WTC11 (cell line): ENCODE measurements around the gene PDK2. TPM values are rescaled to one million over a fixed set of nuclear protein-coding genes. Genes with fewer than 3 reads are reported as not detected.

Experiments
- ATAC-seq: fragments of 200-7000 bp; cut with Tn5 transposase; 2 replicates; pipeline ENCODE4 v1.10.0; 2021; ENCODE audit warnings: mild to moderate bottlenecking, moderate library complexity
- CTCF ChIA-PET: fragments of 300-600 bp; sonication (Branson Sonifier 250); formaldehyde crosslinking; loops from one replicate; lab custom pipeline; 2021; ENCODE audit warnings: antibody characterized with exemption; lab: Charles Lee
- POLR2A ChIA-PET: fragments of 350-600 bp; sonication (Branson Sonifier 250); formaldehyde crosslinking; loops from one replicate; lab custom pipeline; 2021; ENCODE audit warnings: antibody characterized with exemption; lab: Charles Lee
- DNase-seq: peaks from one replicate; pipeline ENCODE4 v3.0.0; 2021; ENCODE audit warnings: low spot score
- H3K27ac Mint-ChIP-seq: 2 replicates; pipeline ENCODE4 v1.8.0; 2021; ENCODE audit warnings: mixed read lengths
- H3K27me3 Mint-ChIP-seq: 2 replicates; pipeline ENCODE4 v1.8.0; 2021; ENCODE audit warnings: low read depth, mild to moderate bottlenecking, moderate library complexity, mixed read lengths
- H3K36me3 Mint-ChIP-seq: 2 replicates; pipeline ENCODE4 v1.8.0; 2021; ENCODE audit warnings: mixed read lengths
- H3K4me1 Mint-ChIP-seq: 2 replicates; pipeline ENCODE4 v1.8.0; 2022; ENCODE audit warnings: mixed read lengths
- H3K4me3 Mint-ChIP-seq: 2 replicates; pipeline ENCODE4 v1.8.0; 2021; ENCODE audit warnings: mild to moderate bottlenecking, moderate library complexity, mixed read lengths
- H3K9me3 Mint-ChIP-seq: 2 replicates; pipeline ENCODE4 v1.8.0; 2021; ENCODE audit warnings: mixed read lengths
- EMX1 ChIP-seq: fragments of 250-450 bp; sonication (Bioruptor Pico); IDR thresholded peaks from 2 replicates; pipeline ENCODE4 v1.8.0; 2021; ENCODE audit warnings: mild to moderate bottlenecking
- ETV6 ChIP-seq: sonication (generic); formaldehyde crosslinking; IDR thresholded peaks from 2 replicates; pipeline ENCODE4 v1.8.1; 2022; ENCODE audit warnings: mild to moderate bottlenecking, missing genetic modification reagents
- FOXK1 ChIP-seq: sonication (generic); formaldehyde crosslinking; IDR thresholded peaks from 2 replicates; pipeline ENCODE4 v1.8.0; 2022; ENCODE audit warnings: mild to moderate bottlenecking, moderate library complexity, missing genetic modification reagents
- FOXP1 ChIP-seq: sonication (generic); formaldehyde crosslinking; IDR thresholded peaks from 2 replicates; pipeline ENCODE4 v1.8.0; 2022; ENCODE audit warnings: missing genetic modification reagents, mild to moderate bottlenecking, moderate library complexity, borderline replicate concordance
- GABPB1 ChIP-seq: sonication (generic); formaldehyde crosslinking; IDR thresholded peaks from 2 replicates; pipeline ENCODE4 v1.8.1; 2023; ENCODE audit warnings: mild to moderate bottlenecking, missing genetic modification reagents
- HMGA2 ChIP-seq: fragments of 250-450 bp; sonication (Bioruptor Pico); IDR thresholded peaks from 2 replicates; pipeline ENCODE4 v1.4.0; 2021; ENCODE audit warnings: mild to moderate bottlenecking, moderate library complexity
- MYBL2 ChIP-seq: sonication (generic); formaldehyde crosslinking; IDR thresholded peaks from 2 replicates; pipeline ENCODE4 v1.8.1; 2023; ENCODE audit warnings: mild to moderate bottlenecking, moderate library complexity, missing genetic modification reagents
- SP1 ChIP-seq: sonication (generic); formaldehyde crosslinking; conservative IDR thresholded peaks from 2 replicates; pipeline ENCODE4 v1.8.1; 2022; ENCODE audit warnings: missing genetic modification reagents
- TEAD4 ChIP-seq: sonication (generic); formaldehyde crosslinking; IDR thresholded peaks from 2 replicates; pipeline ENCODE4 v1.8.0; 2022; ENCODE audit warnings: mild to moderate bottlenecking, missing genetic modification reagents
- TP53 ChIP-seq: sonication (generic); formaldehyde crosslinking; IDR thresholded peaks from 2 replicates; pipeline ENCODE4 v1.8.1; 2023; ENCODE audit warnings: mild to moderate bottlenecking, missing genetic modification reagents
- ZBTB21 ChIP-seq: sonication (generic); formaldehyde crosslinking; IDR thresholded peaks from 2 replicates; pipeline ENCODE4 v1.8.1; 2023; ENCODE audit warnings: mild to moderate bottlenecking, missing genetic modification reagents, borderline replicate concordance
- ZNF121 ChIP-seq: sonication (generic); formaldehyde crosslinking; IDR thresholded peaks from 2 replicates; pipeline ENCODE4 v1.8.0; 2023; ENCODE audit warnings: missing genetic modification reagents
- ZNF138 ChIP-seq: sonication (generic); formaldehyde crosslinking; conservative IDR thresholded peaks from 2 replicates; pipeline ENCODE4 v1.8.1; 2022; ENCODE audit warnings: mild to moderate bottlenecking, moderate library complexity, missing genetic modification reagents
- ZNF232 ChIP-seq: sonication (generic); formaldehyde crosslinking; IDR thresholded peaks from 2 replicates; pipeline ENCODE4 v1.8.0; 2022; ENCODE audit warnings: mild to moderate bottlenecking, missing genetic modification reagents
- ZNF263 ChIP-seq: sonication (generic); formaldehyde crosslinking; IDR thresholded peaks from 2 replicates; pipeline ENCODE4 v1.8.1; 2022; ENCODE audit warnings: low read depth, mild to moderate bottlenecking, moderate library complexity, missing genetic modification reagents
- ZNF423 ChIP-seq: fragments of 250-450 bp; sonication (Bioruptor Pico); IDR thresholded peaks from 2 replicates; pipeline ENCODE4 v2.1.2; 2022; ENCODE audit warnings: mild to moderate bottlenecking, moderate library complexity
- total RNA-seq: library from RNA; stranded (reverse); gene quantifications from 3 replicates; pipeline ENCODE4 v1.2.3, GENCODE V29; 2021
- TF ChIP-seq, protein P1 (sequence below): sonication (generic); formaldehyde crosslinking; IDR thresholded peaks from 2 replicates; pipeline ENCODE4 v1.8.0; 2022; ENCODE audit warnings: missing genetic modification reagents
- TF ChIP-seq, protein P2 (sequence below): sonication (generic); formaldehyde crosslinking; IDR thresholded peaks from 2 replicates; pipeline ENCODE4 v1.8.0; 2022; ENCODE audit warnings: mild to moderate bottlenecking, missing genetic modification reagents
- TF ChIP-seq, protein P3 (sequence below): sonication (generic); formaldehyde crosslinking; IDR thresholded peaks from 2 replicates; pipeline ENCODE4 v1.8.0; 2023; ENCODE audit warnings: mild to moderate bottlenecking, missing genetic modification reagents
- TF ChIP-seq, protein P4 (sequence below): fragments of 250-450 bp; sonication (Bioruptor Pico); IDR thresholded peaks from 2 replicates; pipeline ENCODE4 v1.8.0; 2021; ENCODE audit warnings: mild to moderate bottlenecking

Gene PDK2
- total RNA-seq, 1 experiment from 2014 or later, result 16.6 TPM

DNA sequence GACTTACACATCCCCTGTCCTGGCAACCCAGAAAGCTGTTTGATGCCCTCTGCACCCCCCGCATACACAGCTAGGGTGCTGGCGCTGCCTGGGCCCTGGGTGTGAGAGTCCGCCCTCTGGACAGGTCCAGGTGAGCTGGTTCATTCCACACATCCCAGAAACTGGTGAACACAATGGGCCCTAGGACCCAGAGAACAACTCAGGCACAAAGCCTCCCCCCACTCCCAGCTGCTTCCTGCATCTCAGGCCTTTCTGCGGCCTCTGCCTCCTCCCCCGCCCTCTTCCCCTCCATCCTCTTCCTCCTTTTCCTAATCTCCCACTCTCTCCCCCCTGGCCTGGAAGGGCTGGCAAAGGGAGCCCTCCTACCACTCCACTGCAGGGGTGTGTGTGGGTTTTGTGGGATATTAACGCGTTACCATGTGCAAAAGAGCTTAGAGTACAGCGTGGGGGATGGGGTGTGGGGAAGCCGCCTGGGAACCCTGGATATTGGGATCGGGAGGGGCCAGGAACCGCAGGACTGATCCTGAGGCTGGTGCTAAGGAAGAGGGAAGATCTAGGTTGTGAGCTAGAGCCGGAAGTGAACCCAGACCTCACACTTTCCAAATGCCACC lies 56.9 kb downstream of the PDK2 start:
- POLR2A ChIA-PET, result interaction anchor here (1.1 to 1.9 kb wide), 3 partner anchors 9 to 51 kb away, joined by 3 to 22 read pairs (median 4); no protein-coding TSS in a partner anchor
- DNase-seq (peak; percentile 82), ATAC-seq (peak; percentile 66)
- no peak for TF ChIP-seq TEAD4 (CRISPR knock-in tag)
- peak; percentile 66; the same call in 1 of the 2 replicates for TF ChIP-seq FOXK1 (CRISPR knock-in tag)
- no peak for TF ChIP-seq ZNF263 (CRISPR knock-in tag)
- TF ChIP-seq ZBTB21 (CRISPR knock-in tag), result no peak
- TF ChIP-seq ZNF121, result peak; percentile 99
- no peak for TF ChIP-seq ZNF232
- TF ChIP-seq EMX1 (CRISPR knock-in tag), result no peak
- TF ChIP-seq FOXP1 (CRISPR knock-in tag), result 0 out of 2 replicates have a peak, but pooled peaks have one; percentile 15
- peak; percentile 70 for TF ChIP-seq SP1
- no peak for TF ChIP-seq MYBL2 (CRISPR knock-in tag)
- TF ChIP-seq, protein P1, sequence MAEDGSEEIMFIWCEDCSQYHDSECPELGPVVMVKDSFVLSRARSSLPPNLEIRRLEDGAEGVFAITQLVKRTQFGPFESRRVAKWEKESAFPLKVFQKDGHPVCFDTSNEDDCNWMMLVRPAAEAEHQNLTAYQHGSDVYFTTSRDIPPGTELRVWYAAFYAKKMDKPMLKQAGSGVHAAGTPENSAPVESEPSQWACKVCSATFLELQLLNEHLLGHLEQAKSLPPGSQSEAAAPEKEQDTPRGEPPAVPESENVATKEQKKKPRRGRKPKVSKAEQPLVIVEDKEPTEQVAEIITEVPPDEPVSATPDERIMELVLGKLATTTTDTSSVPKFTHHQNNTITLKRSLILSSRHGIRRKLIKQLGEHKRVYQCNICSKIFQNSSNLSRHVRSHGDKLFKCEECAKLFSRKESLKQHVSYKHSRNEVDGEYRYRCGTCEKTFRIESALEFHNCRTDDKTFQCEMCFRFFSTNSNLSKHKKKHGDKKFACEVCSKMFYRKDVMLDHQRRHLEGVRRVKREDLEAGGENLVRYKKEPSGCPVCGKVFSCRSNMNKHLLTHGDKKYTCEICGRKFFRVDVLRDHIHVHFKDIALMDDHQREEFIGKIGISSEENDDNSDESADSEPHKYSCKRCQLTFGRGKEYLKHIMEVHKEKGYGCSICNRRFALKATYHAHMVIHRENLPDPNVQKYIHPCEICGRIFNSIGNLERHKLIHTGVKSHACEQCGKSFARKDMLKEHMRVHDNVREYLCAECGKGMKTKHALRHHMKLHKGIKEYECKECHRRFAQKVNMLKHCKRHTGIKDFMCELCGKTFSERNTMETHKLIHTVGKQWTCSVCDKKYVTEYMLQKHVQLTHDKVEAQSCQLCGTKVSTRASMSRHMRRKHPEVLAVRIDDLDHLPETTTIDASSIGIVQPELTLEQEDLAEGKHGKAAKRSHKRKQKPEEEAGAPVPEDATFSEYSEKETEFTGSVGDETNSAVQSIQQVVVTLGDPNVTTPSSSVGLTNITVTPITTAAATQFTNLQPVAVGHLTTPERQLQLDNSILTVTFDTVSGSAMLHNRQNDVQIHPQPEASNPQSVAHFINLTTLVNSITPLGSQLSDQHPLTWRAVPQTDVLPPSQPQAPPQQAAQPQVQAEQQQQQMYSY (CRISPR knock-in tag), result peak; percentile 71; the same call in 1 of the 2 replicates
- TF ChIP-seq, protein P2, sequence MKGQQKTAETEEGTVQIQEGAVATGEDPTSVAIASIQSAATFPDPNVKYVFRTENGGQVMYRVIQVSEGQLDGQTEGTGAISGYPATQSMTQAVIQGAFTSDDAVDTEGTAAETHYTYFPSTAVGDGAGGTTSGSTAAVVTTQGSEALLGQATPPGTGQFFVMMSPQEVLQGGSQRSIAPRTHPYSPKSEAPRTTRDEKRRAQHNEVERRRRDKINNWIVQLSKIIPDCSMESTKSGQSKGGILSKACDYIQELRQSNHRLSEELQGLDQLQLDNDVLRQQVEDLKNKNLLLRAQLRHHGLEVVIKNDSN (CRISPR knock-in tag), result no peak
- TF ChIP-seq, protein P3, sequence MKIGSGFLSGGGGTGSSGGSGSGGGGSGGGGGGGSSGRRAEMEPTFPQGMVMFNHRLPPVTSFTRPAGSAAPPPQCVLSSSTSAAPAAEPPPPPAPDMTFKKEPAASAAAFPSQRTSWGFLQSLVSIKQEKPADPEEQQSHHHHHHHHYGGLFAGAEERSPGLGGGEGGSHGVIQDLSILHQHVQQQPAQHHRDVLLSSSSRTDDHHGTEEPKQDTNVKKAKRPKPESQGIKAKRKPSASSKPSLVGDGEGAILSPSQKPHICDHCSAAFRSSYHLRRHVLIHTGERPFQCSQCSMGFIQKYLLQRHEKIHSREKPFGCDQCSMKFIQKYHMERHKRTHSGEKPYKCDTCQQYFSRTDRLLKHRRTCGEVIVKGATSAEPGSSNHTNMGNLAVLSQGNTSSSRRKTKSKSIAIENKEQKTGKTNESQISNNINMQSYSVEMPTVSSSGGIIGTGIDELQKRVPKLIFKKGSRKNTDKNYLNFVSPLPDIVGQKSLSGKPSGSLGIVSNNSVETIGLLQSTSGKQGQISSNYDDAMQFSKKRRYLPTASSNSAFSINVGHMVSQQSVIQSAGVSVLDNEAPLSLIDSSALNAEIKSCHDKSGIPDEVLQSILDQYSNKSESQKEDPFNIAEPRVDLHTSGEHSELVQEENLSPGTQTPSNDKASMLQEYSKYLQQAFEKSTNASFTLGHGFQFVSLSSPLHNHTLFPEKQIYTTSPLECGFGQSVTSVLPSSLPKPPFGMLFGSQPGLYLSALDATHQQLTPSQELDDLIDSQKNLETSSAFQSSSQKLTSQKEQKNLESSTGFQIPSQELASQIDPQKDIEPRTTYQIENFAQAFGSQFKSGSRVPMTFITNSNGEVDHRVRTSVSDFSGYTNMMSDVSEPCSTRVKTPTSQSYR (CRISPR knock-in tag), result peak; percentile 88
- TF ChIP-seq GABPB1, result peak; percentile 51
- TF ChIP-seq ZNF423, result 0 out of 2 replicates have a peak, but pooled peaks have one; percentile 2
- Mint-ChIP-seq H3K27me3 (peaks cover 19% of the 10 kb centered on the region), H3K27ac (peak overlapping the region; percentile 70), H3K4me3 (peak overlapping the region; percentile 75), H3K4me1 (peaks cover 32% of the 10 kb centered on the region), H3K36me3 (no peaks in the 10 kb centered on the region), H3K9me3 (no peaks in the 10 kb centered on the region)
- CTCF ChIA-PET, result interaction anchor here (0.8 to 6.2 kb wide), 24 partner anchors 9 to 246 kb away, joined by 3 to 52 read pairs (median 8); partner anchors contain the start of genes LRRC59, PDK2, SAMD14 and SGCA

DNA sequence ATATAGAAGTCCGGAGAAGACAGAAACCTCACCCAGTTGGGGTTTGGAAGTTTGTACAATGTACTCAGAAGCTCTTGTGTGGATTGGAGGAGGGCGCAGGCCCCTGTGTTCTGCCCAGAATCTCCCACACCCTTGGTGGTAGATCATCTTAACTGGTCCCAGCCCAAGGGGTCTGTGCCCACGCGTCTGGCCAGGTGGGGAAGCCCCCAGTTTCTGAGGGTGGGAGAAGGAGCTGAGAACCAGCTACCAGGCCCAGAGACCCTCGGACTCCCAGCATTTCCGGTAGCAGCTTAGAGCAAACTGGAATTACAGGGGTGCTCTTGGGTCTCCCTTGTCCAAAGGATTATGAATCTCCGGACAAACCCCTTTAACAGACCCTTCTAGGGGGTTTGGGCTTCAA lies 57.6 kb downstream of the PDK2 start:
- CTCF ChIA-PET, result interaction anchor here (0.9 to 6.2 kb wide), 18 partner anchors 9 to 245 kb away, joined by 3 to 52 read pairs (median 10); partner anchors contain the start of genes LRRC59, PDK2, SAMD14 and SGCA
- H3K4me1 Mint-ChIP-seq, result peaks cover 25% of the 10 kb centered on the region
- no peaks in the 10 kb centered on the region for H3K9me3 Mint-ChIP-seq
- H3K36me3 Mint-ChIP-seq, result no peaks in the 10 kb centered on the region
- POLR2A ChIA-PET, result interaction anchor here (1.9 kb wide), 1 partner anchor 9 kb away, joined by 22 read pairs; no protein-coding TSS in a partner anchor
- H3K4me3 Mint-ChIP-seq, result peak overlapping the region; percentile 75
- ATAC-seq, result no peak
- TF ChIP-seq ETV6 (CRISPR knock-in tag) (no peak), TP53 (no peak), HMGA2 (no peak), ZNF138 (CRISPR knock-in tag) (no peak)
- TF ChIP-seq, protein P4, sequence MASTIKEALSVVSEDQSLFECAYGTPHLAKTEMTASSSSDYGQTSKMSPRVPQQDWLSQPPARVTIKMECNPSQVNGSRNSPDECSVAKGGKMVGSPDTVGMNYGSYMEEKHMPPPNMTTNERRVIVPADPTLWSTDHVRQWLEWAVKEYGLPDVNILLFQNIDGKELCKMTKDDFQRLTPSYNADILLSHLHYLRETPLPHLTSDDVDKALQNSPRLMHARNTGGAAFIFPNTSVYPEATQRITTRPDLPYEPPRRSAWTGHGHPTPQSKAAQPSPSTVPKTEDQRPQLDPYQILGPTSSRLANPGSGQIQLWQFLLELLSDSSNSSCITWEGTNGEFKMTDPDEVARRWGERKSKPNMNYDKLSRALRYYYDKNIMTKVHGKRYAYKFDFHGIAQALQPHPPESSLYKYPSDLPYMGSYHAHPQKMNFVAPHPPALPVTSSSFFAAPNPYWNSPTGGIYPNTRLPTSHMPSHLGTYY (CRISPR knock-in tag), result no peak
- no peak for DNase-seq
- peaks cover 17% of the 10 kb centered on the region for H3K27me3 Mint-ChIP-seq
- H3K27ac Mint-ChIP-seq, result no peak overlapping the region
